OCI-LY7 (cell line): ENCODE measurements around the gene CDRT4. TPM values are rescaled to one million over a fixed set of nuclear protein-coding genes. Genes with fewer than 3 reads are reported as not detected.

Experiments used
- BruUV-seq: library from RNA; stranded (reverse); fragments of 400-500 nt; replicated peaks from 2 replicates; lab custom pipeline; 2021; lab: Mats Ljungman, UMichigan
- CTCF ChIA-PET: fragments of 300-600 bp; sonication (Branson Sonifier 250); formaldehyde crosslinking; loops from one replicate; lab custom pipeline; 2022; ENCODE audit warnings: antibody characterized with exemption; ENCODE audit not compliant: unreplicated experiment; lab: Charles Lee
- POLR2A ChIA-PET: fragments of 300-600 bp; sonication (Branson Sonifier 250); formaldehyde crosslinking; loops from one replicate; lab custom pipeline; 2022; ENCODE audit warnings: antibody characterized with exemption; lab: Charles Lee
- DNase-seq: peaks from one replicate; pipeline ENCODE4 v3.0.0-alpha.2; 2015; ENCODE audit warnings: low spot score
- H2AFZ ChIP-seq: fragments of 200-600 bp; sonication (generic), shearing (Covaris generic); 2 replicates; pipeline ENCODE4 v1.6.1; 2014; ENCODE audit warnings: mild to moderate bottlenecking, antibody characterized with exemption, low read length, moderate library complexity
- H3K27ac ChIP-seq: fragments of 200-600 bp; sonication (generic); 2 replicates; pipeline ENCODE4 v1.5.1; 2014; ENCODE audit warnings: mixed run types, low read depth, mild to moderate bottlenecking, moderate library complexity, low read length, inconsistent platforms; ENCODE audit not compliant: poor library complexity, severe bottlenecking
- H3K36me3 ChIP-seq: fragments of 200-600 bp; sonication (generic); 2 replicates; pipeline ENCODE4 v1.6.1; 2014; ENCODE audit warnings: mild to moderate bottlenecking, antibody characterized with exemption, low read length, moderate library complexity, mixed read lengths; ENCODE audit not compliant: insufficient read depth
- H3K4me1 ChIP-seq: fragments of 200-600 bp; sonication (generic); 2 replicates; pipeline ENCODE4 v1.5.1; 2014; ENCODE audit warnings: mild to moderate bottlenecking, low read length; ENCODE audit not compliant: insufficient read depth, poor library complexity, severe bottlenecking
- H3K4me2 ChIP-seq: fragments of 200-600 bp; sonication (generic); 2 replicates; pipeline ENCODE4 v1.6.1; 2014; ENCODE audit warnings: mild to moderate bottlenecking, low read length
- H3K4me3 ChIP-seq: fragments of 200-600 bp; sonication (generic); 2 replicates; pipeline ENCODE4 v1.5.1; 2014; ENCODE audit warnings: mild to moderate bottlenecking, low read depth, low read length; ENCODE audit not compliant: poor library complexity, severe bottlenecking
- H3K79me2 ChIP-seq: fragments of 200-600 bp; sonication (generic); 2 replicates; pipeline ENCODE4 v1.6.1; 2016; ENCODE audit warnings: low read depth, mild to moderate bottlenecking, low read length, moderate library complexity, mixed read lengths; ENCODE audit not compliant: insufficient read depth
- H3K9me2 ChIP-seq: fragments of 200-600 bp; sonication (generic); 2 replicates; pipeline ENCODE4 v1.6.1; 2016; ENCODE audit warnings: mild to moderate bottlenecking, low read length, mixed read lengths; ENCODE audit not compliant: insufficient read depth
- H3K9me3 ChIP-seq: fragments of 200-600 bp; sonication (generic); 2 replicates; pipeline ENCODE4 v1.6.1; 2014; ENCODE audit warnings: mild to moderate bottlenecking, mixed run types, low read length, mixed read lengths
- H4K20me1 ChIP-seq: fragments of 200-600 bp; sonication (generic); 2 replicates; pipeline ENCODE4 v1.6.1; 2014; ENCODE audit warnings: mild to moderate bottlenecking, antibody characterized with exemption, low read length, moderate library complexity, mixed read lengths; ENCODE audit not compliant: insufficient read depth
- CTCF ChIP-seq: fragments of 200-600 bp; sonication (generic); conservative IDR thresholded peaks from 2 replicates; pipeline ENCODE4 v1.5.1; 2014; ENCODE audit warnings: mild to moderate bottlenecking, antibody characterized with exemption, low read length, moderate library complexity, mixed read lengths
- EZH2phosphoT487 ChIP-seq: fragments of 200-600 bp; sonication (generic); IDR thresholded peaks from 2 replicates; pipeline ENCODE4 v1.6.1; 2018; ENCODE audit warnings: low read depth, borderline replicate concordance, mild to moderate bottlenecking, mixed run types, antibody characterized with exemption, low read length, moderate library complexity, mixed read lengths
- intact Hi-C: fragments of 100-400 bp; cut with micrococcal nuclease; formaldehyde crosslinking; loops from one replicate; pipeline ENCODE4 v1.10.0; 2022; ENCODE audit not compliant: unreplicated experiment
- total RNA-seq, 2 experiments: library from RNA; depleted of rRNA in 1 of 2; stranded (reverse); fragments of >200 nt in 1 of 2; shearing (Covaris generic) in 1 of 2; gene quantifications; 2 replicates each; pipeline ENCODE4 v1.2.3, GENCODE V29; 2014 to 2022

CDRT4 gene
- total RNA-seq, 2 experiments from 2014 or later = 1.7 to 6.2 TPM

GRCh38 chr17:15480204-15480603 lies 12.8 kb upstream of the CDRT4 start:
- CTCF ChIA-PET = no interaction called here
- Histone ChIP-seq H3K9me2 (no peaks in the 10 kb centered on the region), H3K4me2 (no peak overlapping the region), H3K4me1 (no peaks in the 10 kb centered on the region), H3K27ac (no peak overlapping the region), H4K20me1 (no peaks in the 10 kb centered on the region), H2AFZ (no peak overlapping the region), H3K36me3 (no peaks in the 10 kb centered on the region), H3K9me3 (no peaks in the 10 kb centered on the region), H3K4me3 (no peak overlapping the region), H3K79me2 (no peaks in the 10 kb centered on the region)
- BruUV-seq = no TSS peak
- intact Hi-C loops = no loop called here
- no peak for DNase-seq
- TF ChIP-seq CTCF = no peak
- TF ChIP-seq EZH2phosphoT487 = no peak
- POLR2A ChIA-PET = interaction anchor here (0.6 to 1.3 kb wide), 3 partner anchors 19 to 1712 kb away, joined by 3 to 4 read pairs (median 3); no protein-coding TSS in a partner anchor

GRCh38 chr17:15479703-15480102 lies 12.3 kb upstream of the CDRT4 start:
- no peak overlapping the region for H3K4me3 ChIP-seq
- H3K36me3 ChIP-seq = no peaks in the 10 kb centered on the region
- CTCF ChIA-PET = no interaction called here

More at GRCh38 chr17:15479703-15480102, 12.3 kb upstream of the CDRT4 start:
- no peaks in the 10 kb centered on the region for H3K9me3 ChIP-seq
- H2AFZ ChIP-seq = no peak overlapping the region
- no peak overlapping the region for H3K4me2 ChIP-seq
- H3K4me1 ChIP-seq = no peaks in the 10 kb centered on the region
- no peaks in the 10 kb centered on the region for H4K20me1 ChIP-seq
- H3K27ac ChIP-seq = no peak overlapping the region
- TF ChIP-seq CTCF (no peak), EZH2phosphoT487 (no peak)
- no peaks in the 10 kb centered on the region for H3K79me2 ChIP-seq
- intact Hi-C loops = no loop called here
- DNase-seq = no peak
- no TSS peak for BruUV-seq
- H3K9me2 ChIP-seq = no peaks in the 10 kb centered on the region
- POLR2A ChIA-PET = interaction anchor here (0.6 to 1.3 kb wide), 3 partner anchors 19 to 1711 kb away, joined by 3 to 4 read pairs (median 3); no protein-coding TSS in a partner anchor
